Endothelial cell of umbilical vein (primary cell): Measurements from ENCODE around the gene KAT7. TPM values are rescaled to one million over a fixed set of nuclear protein-coding genes. Genes with fewer than 3 reads are reported as not detected.

Experiments used
- BruUV-seq: library from RNA; stranded (reverse); fragments of 400-500 nt; replicated peaks from 2 replicates; lab custom pipeline; 2021; lab: Mats Ljungman, UMichigan
- CTCF ChIA-PET: fragments of 300-600, 350-600 bp; sonication (Branson Sonifier 250); formaldehyde crosslinking; loops from one replicate; lab custom pipeline; 2021; ENCODE audit warnings: antibody characterized with exemption, inconsistent platforms; lab: Charles Lee
- POLR2A ChIA-PET: fragments of 300-600, 350-600 bp; sonication (Branson Sonifier 250); formaldehyde crosslinking; loops from one replicate; lab custom pipeline; 2021; ENCODE audit warnings: antibody characterized with exemption, inconsistent platforms; lab: Charles Lee
- DNase-seq: peaks from one replicate; pipeline ENCODE4 v3.0.0-alpha.2; 2011; ENCODE audit warnings: low read depth, low spot score
- FAIRE-seq: peaks from 2 replicates; lab custom pipeline; 2011; peaks lifted over from hg19 to GRCh38; lab: Jason Lieb, UNC
- H2AFZ ChIP-seq: 2 replicates; pipeline ENCODE4 v1.6.0; 2012; ENCODE audit warnings: low read depth, low read length, control low read depth, inconsistent platforms
- H3K27ac ChIP-seq: 2 replicates; pipeline ENCODE4 v1.5.1; 2011; ENCODE audit warnings: low read depth, mild to moderate bottlenecking, control low read depth, low read length, moderate library complexity; ENCODE audit not compliant: insufficient read depth
- H3K27me3 ChIP-seq, 2 experiments: 2 replicates each; pipeline versions ENCODE4 v1.6.0 to v1.6.1; 2011; ENCODE audit warnings: low read length in 2 of 2, mixed read lengths in 1 of 2; ENCODE audit not compliant: control insufficient read depth in 2 of 2, insufficient read depth in 2 of 2
- H3K36me3 ChIP-seq, 2 experiments: 2 replicates in 1 of 2; 3 replicates in 1 of 2; pipeline ENCODE4 v1.5.1; 2011; ENCODE audit warnings: low read length in 2 of 2, mild to moderate bottlenecking in 1 of 2, moderate library complexity in 1 of 2; ENCODE audit not compliant: control insufficient read depth in 2 of 2, insufficient read depth in 2 of 2; ENCODE audit errors: extremely low read depth in 1 of 2
- H3K4me1 ChIP-seq: 3 replicates; pipeline ENCODE4 v1.5.1; 2011; ENCODE audit warnings: mild to moderate bottlenecking, low read length; ENCODE audit not compliant: control insufficient read depth, insufficient read depth; ENCODE audit errors: extremely low read depth
- H3K4me2 ChIP-seq: 2 replicates; pipeline ENCODE4 v1.6.1; 2011; ENCODE audit warnings: low read length, control low read depth, mixed read lengths; ENCODE audit not compliant: insufficient read depth
- H3K4me3 ChIP-seq, 3 experiments: fragments of 200-600 bp in 1 of 3; sonication (generic), shearing (Covaris generic) in 1 of 3; replicated peaks in 1 of 3; 2 replicates each; pipeline ENCODE4 v1.5.1; 2011 to 2016; ENCODE audit warnings: control low read depth in 3 of 3, low read length in 3 of 3, mild to moderate bottlenecking in 2 of 3, inconsistent platforms in 1 of 3, low read depth in 1 of 3, moderate library complexity in 1 of 3; ENCODE audit not compliant: insufficient read depth in 1 of 3
- H3K79me2 ChIP-seq: 2 replicates; pipeline ENCODE4 v1.6.0; 2012; ENCODE audit warnings: low read length, inconsistent platforms; ENCODE audit not compliant: control insufficient read depth, insufficient read depth
- H3K9ac ChIP-seq: replicated peaks from 2 replicates; pipeline ENCODE3; 2011; ENCODE audit warnings: low read length, control low read depth; ENCODE audit not compliant: insufficient read depth; ENCODE audit errors: extremely low read depth
- H3K9me1 ChIP-seq: replicated peaks from 3 replicates; pipeline ENCODE4 v1.6.0; 2011; ENCODE audit warnings: mild to moderate bottlenecking, low read length; ENCODE audit not compliant: control insufficient read depth, insufficient read depth; ENCODE audit errors: extremely low read depth
- H3K9me3 ChIP-seq: replicated peaks from 2 replicates; pipeline ENCODE4 v1.5.1; 2012; ENCODE audit warnings: low read length, inconsistent platforms; ENCODE audit not compliant: control insufficient read depth, insufficient read depth
- H4K20me1 ChIP-seq: replicated peaks from 2 replicates; pipeline ENCODE3; 2011; ENCODE audit warnings: mild to moderate bottlenecking, low read length; ENCODE audit not compliant: control insufficient read depth, insufficient read depth; ENCODE audit errors: extremely low read depth
- EZH2 ChIP-seq: IDR thresholded peaks from 2 replicates; pipeline ENCODE4 v1.6.1; 2012; ENCODE audit warnings: borderline replicate concordance, low read depth, mild to moderate bottlenecking, moderate library complexity, low read length, inconsistent platforms; ENCODE audit not compliant: severe bottlenecking
- FOS ChIP-seq: IDR thresholded peaks from 2 replicates; pipeline ENCODE4 v1.6.1; 2011; ENCODE audit warnings: mild to moderate bottlenecking, low read length, moderate library complexity, borderline replicate concordance; ENCODE audit not compliant: insufficient read depth
- GATA2 ChIP-seq: IDR thresholded peaks from 2 replicates; pipeline ENCODE4 v1.7.0; 2011; ENCODE audit warnings: low read depth, mild to moderate bottlenecking, moderate library complexity, mixed read lengths, low read length; ENCODE audit not compliant: insufficient read length, insufficient read depth
- JUN ChIP-seq: IDR thresholded peaks from 2 replicates; pipeline ENCODE4 v1.6.1; 2011; ENCODE audit warnings: borderline replicate concordance, low read depth; ENCODE audit not compliant: insufficient read length, insufficient read depth
- MYC ChIP-seq: IDR thresholded peaks from one replicate; pipeline ENCODE4 v1.6.1; 2011; ENCODE audit warnings: mild to moderate bottlenecking, low read depth, low read length
- POLR2A ChIP-seq: IDR thresholded peaks from 2 replicates; pipeline ENCODE4 v1.6.1; 2012; ENCODE audit warnings: low read depth, mild to moderate bottlenecking, control low read depth, low read length
- POLR2AphosphoS5 ChIP-seq: IDR thresholded peaks from 2 replicates; pipeline ENCODE4 v1.6.1; 2012; ENCODE audit warnings: low read depth, mild to moderate bottlenecking, control low read depth, low read length, moderate library complexity; ENCODE audit not compliant: insufficient read depth
- dilution Hi-C: fragments of 300-500 bp; cut with MboI; formaldehyde crosslinking; loops from one replicate; pipeline ENCODE4 v1.15.0; 2019; ENCODE audit warnings: low sequenced_read_pairs; ENCODE audit not compliant: extremely low pct_ligation_motif_present
- intact Hi-C: fragments of 100-400 bp; cut with micrococcal nuclease; formaldehyde crosslinking; loops from one replicate; pipeline ENCODE4 v1.10.0; 2022
- polyA plus RNA-seq, 4 experiments: library from polyadenylated mRNA; depleted of rRNA in 3 of 4; stranded (reverse) in 3 of 4; unstranded in 1 of 4; fragments of >200 nt; gene quantifications; 2 replicates each; pipeline versions ENCODE4 v1.2.1 to v1.2.3, GENCODE V29; 2011 to 2012; ENCODE audit warnings: missing spikeins in 1 of 4
- total RNA-seq: library from RNA; stranded (reverse); gene quantifications from 2 replicates; pipeline ENCODE4 v1.2.3, GENCODE V29; 2021
- TF ChIP-seq, protein P1 (sequence below): IDR thresholded peaks from 2 replicates; pipeline ENCODE4 v1.6.1; 2011; ENCODE audit not compliant: insufficient read depth, insufficient read length
- TF ChIP-seq, protein P2 (sequence below), 2 donors: IDR thresholded peaks; 1 replicate in 1 of 2; 2 replicates in 1 of 2; pipeline ENCODE4 v1.5.1; 2011; ENCODE audit warnings: low read length in 2 of 2, mild to moderate bottlenecking in 2 of 2, moderate library complexity in 2 of 2, control low read depth in 1 of 2, inconsistent platforms in 1 of 2, low read depth in 1 of 2; ENCODE audit not compliant: insufficient read depth in 1 of 2; ENCODE audit errors: extremely low read depth in 1 of 2

KAT7 gene
- total and polyA plus RNA-seq, 2 donors (not counting 3 experiments of a cell fraction or from before 2014, with no cell fraction given) = 44.5 to 66.2 TPM

DNA sequence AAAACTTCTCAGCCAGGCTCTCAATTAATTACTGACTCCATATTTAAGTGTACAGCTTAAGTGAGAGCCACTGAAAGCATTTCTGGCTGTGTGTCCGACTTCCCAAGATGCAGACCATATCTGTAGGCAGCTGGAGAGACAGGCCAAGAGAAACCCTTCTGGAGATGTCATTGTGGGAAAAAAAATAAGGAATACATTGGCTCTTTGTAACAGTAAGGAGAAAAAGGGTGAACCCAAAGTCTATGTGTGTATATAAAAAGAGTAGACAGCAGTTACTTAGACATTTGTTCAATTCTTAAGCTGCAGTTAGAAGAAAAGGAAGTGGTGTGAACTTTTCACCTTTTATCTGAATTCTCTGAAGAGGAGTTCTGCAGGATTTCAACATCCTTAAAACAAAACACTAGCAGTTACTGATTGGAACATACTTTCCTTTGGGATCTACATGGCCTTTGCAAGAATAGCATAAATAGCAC lies 46.3 kb upstream of the KAT7 start:
- H3K4me3 ChIP-seq = no peak overlapping the region
- no peak overlapping the region for H3K4me2 ChIP-seq
- no peaks in the 10 kb centered on the region for H4K20me1 ChIP-seq
- H3K36me3 ChIP-seq = no peaks in the 10 kb centered on the region
- H2AFZ ChIP-seq = no peak overlapping the region
- no peaks in the 10 kb centered on the region for H3K9me3 ChIP-seq
- no peak for TF ChIP-seq POLR2A
- no peak for TF ChIP-seq FOS
- TF ChIP-seq JUN = no peak
- TF ChIP-seq, protein P1, sequence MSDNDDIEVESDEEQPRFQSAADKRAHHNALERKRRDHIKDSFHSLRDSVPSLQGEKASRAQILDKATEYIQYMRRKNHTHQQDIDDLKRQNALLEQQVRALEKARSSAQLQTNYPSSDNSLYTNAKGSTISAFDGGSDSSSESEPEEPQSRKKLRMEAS = no peak
- no peak for TF ChIP-seq POLR2AphosphoS5
- no peak for TF ChIP-seq MYC
- TF ChIP-seq, protein P2, sequence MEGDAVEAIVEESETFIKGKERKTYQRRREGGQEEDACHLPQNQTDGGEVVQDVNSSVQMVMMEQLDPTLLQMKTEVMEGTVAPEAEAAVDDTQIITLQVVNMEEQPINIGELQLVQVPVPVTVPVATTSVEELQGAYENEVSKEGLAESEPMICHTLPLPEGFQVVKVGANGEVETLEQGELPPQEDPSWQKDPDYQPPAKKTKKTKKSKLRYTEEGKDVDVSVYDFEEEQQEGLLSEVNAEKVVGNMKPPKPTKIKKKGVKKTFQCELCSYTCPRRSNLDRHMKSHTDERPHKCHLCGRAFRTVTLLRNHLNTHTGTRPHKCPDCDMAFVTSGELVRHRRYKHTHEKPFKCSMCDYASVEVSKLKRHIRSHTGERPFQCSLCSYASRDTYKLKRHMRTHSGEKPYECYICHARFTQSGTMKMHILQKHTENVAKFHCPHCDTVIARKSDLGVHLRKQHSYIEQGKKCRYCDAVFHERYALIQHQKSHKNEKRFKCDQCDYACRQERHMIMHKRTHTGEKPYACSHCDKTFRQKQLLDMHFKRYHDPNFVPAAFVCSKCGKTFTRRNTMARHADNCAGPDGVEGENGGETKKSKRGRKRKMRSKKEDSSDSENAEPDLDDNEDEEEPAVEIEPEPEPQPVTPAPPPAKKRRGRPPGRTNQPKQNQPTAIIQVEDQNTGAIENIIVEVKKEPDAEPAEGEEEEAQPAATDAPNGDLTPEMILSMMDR (IDR thresholded peaks at IDR 0.05; ENCODE audit: extremely low read depth in 1 of 2, insufficient read depth in 1 of 2, low read depth in 1 of 2, low read length in 2 of 2) = no peak
- TF ChIP-seq GATA2 = no peak
- TF ChIP-seq EZH2 = no peak
- FAIRE-seq (peak; percentile 57), DNase-seq (no peak)
- intact Hi-C loops = no loop called here
- CTCF ChIA-PET = interaction anchor here (0.7 to 1.8 kb wide), 5 partner anchors 10 to 34 kb away, joined by 3 to 7 read pairs (median 3); partner anchors contain the start of gene SLC35B1
- no peaks in the 10 kb centered on the region for H3K79me2 ChIP-seq
- no peaks in the 10 kb centered on the region for H3K27me3 ChIP-seq
- POLR2A ChIA-PET = no interaction called here
- dilution Hi-C loops = no loop called here
- no peak overlapping the region for H3K27ac ChIP-seq
- BruUV-seq = no TSS peak
- H3K9me1 ChIP-seq = no peaks in the 10 kb centered on the region
- no peak overlapping the region for H3K9ac ChIP-seq
- H3K4me1 ChIP-seq = no peaks in the 10 kb centered on the region
